NB4 (cell line): ENCODE data around the gene FOXD4L1.
"Not testable (repeated sequence)": the region's sequence is repeated elsewhere in the genome, so short reads cannot be mapped to it uniquely, and the experiment has no call there.

Experiments used
- DNase-seq: peaks from one replicate; pipeline ENCODE4 v3.0.0; 2010; ENCODE audit warnings: low read depth
- H3K4me3 ChIP-seq: one replicate; pipeline ENCODE4 v1.5.1; 2011; ENCODE audit warnings: mild to moderate bottlenecking, low read depth, low read length, moderate library complexity

The FOXD4L1 gene

DNA sequence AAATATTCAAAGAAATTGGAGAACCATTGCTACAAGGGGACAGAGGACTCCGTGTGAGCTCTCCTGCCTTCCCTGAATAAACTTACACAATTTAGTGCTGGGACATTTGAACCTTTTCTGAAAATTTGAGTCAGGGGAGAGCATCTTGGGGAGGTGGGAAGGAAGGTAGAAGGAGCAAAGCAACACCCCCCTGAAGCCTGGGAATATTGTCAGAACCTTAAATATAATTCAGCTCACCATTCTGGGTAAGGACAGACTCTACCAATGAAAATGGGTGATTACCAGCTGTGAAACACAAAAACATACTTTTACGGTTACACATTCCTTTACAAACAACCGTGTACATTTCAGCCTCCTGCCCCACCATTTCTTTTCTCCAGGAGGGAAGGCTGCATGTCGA is at the start of gene FOXD4L1:
Gene FOXD4L1, plus strand, starts transcription at position 301 of the 400 bp plus-strand sequence. CDS start 592 bp downstream, outside the sequence.
- DNase-seq, H3K4me3 ChIP-seq: not testable (repeated sequence)

DNA sequence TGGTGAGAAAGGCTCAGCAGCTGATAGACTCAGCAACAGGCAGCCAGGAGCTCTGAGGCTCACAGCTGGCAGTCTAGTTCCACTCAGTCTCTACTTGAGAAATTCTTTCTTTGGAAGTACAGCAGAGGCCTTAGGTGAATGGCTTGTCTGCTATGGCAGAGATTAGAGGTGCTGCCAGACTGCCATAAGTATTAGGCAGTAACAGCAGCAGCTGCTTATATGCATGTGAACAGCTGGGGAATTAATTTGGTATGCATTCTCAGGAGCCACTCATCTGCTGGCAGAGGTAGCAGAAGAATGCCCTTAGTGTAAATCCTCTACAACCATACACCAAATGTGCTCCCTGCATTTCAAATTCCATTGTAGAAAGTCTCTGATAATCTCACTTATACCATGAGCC is 32.7 kb upstream of the FOXD4L1 start:
- not testable (repeated sequence) for H3K4me3 ChIP-seq, DNase-seq

DNA sequence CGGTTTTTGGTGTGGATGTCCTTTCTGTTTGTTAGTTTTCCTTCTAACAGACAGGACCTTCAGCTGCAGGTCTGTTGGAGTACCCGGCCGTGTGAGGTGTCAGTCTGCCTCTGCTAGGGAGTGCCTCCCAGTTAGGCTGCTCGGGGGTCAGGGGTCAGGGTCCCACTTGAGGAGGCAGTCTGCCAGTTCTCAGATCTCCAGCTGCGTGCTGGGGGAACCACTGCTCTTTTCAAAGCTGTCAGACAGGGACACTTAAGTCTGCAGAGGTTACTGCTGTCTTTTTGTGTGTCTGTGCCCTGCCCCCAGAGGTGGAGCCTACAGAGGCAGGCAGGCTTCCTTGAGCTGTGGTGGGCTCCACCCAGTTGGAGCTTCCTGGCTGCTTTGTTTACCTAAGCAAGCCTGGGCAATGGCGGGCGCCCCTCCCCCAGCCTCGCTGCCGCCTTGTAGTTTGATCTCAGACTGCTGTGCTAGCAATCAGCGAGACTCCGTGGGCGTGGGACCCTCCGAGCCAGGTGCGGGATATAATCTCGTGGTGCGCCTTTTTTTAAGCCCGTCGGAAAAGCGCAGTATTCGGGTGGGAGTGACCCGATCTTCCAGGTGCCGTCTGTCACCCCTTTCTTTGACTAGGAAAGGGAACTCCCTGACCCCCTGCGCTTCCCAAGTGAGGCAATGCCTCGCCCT is 21.6 kb upstream of the FOXD4L1 start:
- not testable (repeated sequence) for H3K4me3 ChIP-seq, DNase-seq

DNA sequence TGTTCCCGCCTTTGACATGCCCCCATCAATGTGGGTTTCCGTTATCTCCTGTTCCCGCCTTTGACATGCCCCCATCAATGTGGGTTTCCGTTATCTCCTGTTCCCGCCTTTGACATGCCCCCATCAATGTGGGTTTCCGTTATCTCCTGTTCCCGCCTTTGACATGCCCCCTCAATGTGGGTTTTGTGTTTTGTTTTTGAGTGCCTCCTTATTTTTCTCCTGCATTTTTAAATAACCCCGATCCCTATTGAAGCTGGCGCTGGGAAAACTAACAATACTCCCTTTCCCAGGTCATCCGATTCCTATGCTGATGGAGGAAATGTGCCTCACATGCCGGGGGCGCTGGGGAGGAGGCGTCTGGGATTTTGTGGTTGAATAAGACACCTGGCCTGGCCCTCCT is 1.9 kb upstream of the FOXD4L1 start:
- H3K4me3 ChIP-seq, DNase-seq: not testable (repeated sequence)

DNA sequence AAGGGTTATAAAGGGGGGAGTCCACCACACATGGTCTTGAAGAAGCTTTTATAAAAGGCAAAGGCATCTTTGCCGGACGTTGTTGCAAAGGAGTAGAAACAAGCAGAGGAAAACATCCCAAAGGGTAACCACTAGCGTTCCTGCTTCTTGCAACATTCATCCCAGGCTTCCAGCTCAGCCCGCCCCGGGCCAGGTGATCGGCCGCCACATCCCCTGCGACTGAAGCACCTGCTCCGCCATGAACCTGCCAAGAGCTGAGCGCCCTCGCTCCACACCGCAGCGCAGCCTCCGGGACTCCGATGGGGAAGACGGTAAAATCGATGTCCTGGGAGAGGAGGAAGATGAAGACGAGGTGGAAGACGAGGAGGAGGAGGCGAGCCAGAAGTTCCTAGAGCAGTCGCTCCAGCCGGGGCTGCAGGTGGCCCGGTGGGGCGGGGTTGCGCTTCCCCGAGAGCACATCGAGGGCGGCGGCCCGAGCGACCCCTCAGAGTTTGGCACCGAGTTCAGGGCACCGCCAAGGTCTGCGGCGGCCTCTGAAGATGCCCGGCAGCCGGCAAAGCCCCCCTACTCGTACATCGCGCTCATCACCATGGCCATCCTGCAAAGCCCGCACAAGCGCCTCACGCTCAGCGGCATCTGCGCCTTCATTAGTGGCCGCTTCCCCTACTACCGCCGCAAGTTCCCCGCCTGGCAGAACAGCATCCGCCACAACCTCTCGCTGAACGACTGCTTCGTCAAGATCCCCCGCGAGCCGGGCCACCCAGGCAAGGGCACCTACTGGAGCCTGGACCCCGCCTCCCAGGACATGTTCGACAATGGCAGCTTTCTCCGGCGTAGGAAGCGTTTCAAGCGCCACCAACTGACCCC is 787 bp downstream of the FOXD4L1 start:
- not testable (repeated sequence) for DNase-seq, H3K4me3 ChIP-seq

DNA sequence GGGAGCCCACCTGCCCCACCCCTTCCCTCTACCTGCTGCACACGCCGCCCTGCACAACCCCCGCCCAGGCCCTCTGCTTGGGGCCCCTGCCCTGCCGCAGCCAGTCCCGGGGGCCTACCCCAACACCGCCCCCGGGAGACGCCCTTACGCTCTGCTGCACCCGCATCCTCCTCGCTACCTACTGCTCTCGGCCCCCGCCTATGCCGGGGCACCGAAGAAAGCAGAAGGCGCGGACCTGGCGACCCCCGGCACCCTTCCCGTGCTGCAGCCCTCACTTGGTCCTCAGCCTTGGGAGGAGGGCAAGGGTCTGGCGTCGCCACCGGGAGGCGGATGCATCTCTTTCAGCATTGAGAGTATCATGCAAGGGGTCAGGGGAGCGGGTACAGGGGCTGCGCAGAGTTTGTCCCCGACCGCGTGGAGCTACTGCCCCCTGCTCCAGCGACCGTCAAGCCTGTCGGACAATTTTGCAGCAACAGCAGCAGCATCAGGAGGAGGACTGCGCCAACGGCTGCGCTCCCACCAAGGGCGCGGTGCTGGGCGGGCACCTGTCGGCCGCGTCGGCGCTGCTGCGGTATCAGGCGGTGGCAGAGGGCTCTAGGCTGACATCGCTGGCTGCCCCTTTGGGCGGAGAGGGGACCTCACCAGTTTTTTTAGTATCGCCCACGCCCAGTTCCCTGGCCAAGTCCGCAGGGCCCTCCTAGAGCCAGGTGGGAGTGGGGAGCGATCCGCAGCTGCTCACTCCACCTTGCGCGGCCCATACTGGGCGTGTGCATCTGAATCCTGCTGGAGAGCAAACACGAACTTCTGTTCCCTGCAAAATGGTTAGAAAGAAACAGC is 1.6 kb downstream of the FOXD4L1 start:
- DNase-seq, result not testable (repeated sequence)

DNA sequence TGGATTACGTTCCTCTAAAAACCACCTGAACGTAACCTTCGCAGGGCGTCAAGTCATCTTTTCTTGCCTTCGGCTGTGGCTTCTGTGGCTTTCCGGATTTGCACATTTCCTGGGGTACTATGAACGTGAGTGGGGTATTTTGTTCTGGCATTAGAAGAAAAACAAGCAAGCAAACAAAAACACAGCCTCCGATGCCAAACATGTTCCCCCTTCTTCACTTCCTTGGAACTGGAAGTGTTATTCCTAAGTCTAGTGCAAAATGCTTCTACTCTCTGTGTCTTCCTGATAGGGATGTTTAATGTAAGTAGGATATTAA is 2.2 kb downstream of the FOXD4L1 start:
- not testable (repeated sequence) for DNase-seq, H3K4me3 ChIP-seq

More for the DNA sequence above, 1.6 kb downstream of the FOXD4L1 start:
- H3K4me3 ChIP-seq, result not testable (repeated sequence)

DNA sequence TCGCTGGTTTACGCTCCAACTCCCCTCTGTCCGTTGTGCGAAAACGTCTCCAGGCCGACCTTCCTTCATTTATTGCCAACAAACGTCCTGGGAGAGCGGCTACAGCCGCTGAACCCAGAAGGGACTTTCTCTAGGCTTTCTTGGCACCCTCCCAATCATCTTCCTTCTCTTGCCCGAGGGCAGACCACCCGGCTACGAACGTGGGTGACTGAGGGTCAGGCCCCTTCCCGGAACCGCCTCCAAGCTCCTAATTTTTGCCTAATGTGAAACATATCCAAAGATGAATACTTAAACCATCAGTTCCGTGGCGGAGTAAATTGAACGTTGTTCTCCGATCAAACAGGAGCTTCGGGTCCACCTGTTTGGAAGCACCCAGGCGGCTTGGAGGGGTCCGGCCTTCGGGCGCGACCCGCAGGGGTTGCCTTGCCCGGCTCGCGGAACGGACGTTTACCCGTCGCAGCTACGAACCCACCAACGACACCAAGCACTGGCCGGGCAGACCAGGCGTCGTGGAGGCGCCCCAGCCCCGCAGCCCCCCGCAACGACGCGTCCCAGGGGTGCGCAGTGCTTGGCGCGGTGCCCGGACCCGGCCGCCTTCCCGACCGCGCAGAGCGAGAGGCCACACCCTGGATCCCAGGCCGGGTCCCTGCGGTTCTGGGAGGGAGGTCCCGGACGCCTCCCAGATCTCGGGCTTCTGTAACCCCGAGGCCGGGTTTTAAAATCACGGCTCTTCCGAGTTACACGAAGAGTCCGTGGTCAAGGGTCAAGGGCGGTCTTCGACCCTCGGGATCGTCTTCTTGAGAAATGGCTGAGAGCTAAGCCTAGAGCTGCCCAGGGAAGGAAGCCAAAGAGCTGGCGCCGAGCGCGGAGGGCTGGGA is 4.0 kb downstream of the FOXD4L1 start:
- not testable (repeated sequence) for DNase-seq
- peak overlapping the region; percentile 16 for H3K4me3 ChIP-seq

DNA sequence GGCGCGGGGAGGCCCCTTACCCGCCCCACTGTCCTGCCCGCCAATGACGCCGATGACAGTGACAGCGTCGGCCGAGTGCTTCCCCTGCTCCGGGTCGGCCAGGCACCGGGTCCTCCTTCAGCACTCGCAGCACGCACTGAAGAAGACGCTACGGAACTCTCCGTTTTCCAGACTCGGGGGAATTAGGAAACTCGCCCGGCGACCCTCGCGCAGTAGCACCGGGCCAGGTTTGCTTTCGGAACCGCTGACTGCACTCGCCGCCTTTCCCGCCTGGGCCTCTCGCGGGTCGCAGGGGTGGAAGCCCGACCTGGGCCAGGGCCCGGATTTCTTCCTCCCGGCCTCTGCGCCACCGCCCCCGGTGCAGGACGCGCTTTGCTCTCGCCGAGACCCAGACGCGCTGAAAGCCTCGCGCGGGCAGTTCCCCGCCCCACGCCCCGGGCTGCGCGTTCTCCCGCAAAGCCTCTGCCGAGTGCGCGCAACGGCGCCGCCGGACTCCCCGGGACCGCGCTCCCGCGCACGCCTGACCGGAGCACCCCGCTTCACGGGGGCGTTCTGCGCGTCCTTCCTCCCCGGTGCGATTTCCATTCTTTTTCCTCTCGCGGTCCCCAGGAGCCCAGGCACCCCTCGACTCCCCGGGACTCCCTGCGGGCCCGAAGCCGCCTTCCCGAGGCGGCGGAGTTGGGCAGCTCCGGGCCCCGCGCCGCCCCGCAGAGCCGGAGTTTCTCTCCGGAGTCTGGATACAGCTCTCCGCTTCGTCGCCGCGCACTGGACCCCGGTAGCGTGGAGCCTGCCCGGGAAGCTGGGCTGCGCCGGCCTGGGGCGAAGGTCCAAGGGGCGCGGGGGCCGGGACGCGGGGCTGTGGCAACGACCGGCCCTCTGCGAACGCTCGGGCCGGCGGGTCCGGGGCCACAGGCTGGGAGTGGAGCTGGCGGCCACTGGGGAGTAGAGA is 4.9 kb downstream of the FOXD4L1 start:
- peak; percentile 76 for DNase-seq
- H3K4me3 ChIP-seq, result peak overlapping the region; percentile 16

DNA sequence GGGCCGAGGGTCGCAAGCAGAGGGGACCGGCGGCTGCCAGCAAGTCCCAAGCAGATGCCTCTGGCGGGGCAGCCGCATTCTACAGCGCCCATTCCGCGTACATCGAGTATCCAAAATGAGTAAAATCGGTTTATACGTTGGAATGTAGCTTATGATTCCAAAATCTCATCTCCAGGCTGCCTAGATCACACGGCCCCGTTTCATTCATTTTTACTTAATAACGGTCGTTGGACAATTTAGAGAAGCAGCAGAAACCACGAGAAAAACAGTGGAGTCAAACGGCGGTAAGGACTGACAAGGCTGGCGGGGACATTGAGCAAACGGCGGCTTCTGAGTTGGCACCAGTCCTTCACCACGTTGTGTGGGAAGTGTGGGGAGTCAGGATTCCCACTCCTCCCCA is 5.6 kb downstream of the FOXD4L1 start:
- not testable (repeated sequence) for H3K4me3 ChIP-seq
- peak; percentile 30 for DNase-seq

DNA sequence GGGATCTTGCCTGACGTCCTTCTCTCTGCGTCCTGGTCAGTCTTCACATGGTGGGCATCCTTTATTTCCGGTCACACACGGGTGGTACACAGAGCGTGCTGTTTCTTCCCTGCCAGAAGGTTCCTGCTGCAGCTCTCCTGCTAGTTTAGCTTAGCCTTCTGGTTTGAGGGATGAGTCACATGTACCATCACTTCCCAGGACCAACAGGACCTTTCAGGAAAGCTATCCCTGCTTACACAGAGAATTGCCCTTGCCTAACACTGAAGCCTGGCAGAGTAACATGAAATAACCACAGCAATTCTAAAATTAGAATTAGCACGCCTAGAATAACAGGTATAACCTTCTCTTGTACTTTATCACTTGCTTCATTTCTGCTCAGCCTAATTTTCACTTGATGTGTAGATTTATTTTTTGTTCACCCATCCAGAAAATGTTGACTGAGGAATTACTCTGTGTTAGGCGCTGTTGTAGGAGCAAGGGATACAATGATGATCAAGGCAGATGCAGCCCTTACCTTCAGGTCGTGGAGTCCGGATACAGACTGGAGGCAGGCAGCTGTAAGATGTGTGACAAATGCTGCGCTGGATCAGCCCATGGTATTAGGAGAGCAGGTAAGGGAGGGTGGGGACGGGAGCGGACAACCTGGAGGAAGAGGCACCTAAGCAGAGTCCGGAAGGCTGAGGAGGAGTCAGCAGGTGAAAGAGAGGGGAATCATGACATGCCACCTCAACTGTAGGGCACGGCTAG is 9.1 kb downstream of the FOXD4L1 start:
- not testable (repeated sequence) for DNase-seq, H3K4me3 ChIP-seq

DNA sequence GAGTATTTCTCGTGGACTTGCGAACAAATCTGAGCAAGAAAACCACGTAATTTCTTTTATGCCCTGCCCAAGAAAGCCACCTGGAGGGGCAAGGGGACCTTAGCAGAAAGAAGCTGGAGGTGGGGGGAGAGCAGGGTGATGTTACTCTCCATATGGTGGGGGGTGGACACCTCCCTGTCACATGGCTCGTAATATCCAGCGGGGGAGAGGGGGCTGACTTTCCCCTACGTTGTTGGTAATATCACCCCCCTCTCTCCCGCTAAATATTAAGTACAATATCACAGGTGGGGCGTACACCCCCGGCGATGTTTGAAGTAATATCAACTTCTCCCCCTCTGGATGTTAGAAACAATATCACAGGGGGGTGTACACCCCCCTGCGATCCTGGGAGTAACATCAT is 9.7 kb downstream of the FOXD4L1 start:
- H3K4me3 ChIP-seq, DNase-seq: not testable (repeated sequence)

DNA sequence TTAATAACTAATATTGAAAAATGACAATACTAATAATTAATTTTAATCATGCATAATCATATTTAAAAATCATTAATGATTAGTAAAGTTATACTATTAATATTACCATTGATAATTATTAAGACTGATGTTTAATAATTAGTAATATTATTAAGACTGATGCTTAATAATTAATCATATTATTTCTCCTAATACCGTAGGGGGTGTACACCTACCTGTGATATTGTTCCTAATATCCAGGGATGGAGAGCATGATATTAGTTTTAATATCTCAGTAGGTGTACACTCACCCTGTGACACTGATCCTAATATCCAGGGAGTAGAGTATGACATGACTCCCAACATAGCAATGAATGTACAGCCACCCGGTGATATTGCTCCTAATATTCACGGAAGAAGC is 12.4 kb downstream of the FOXD4L1 start:
- not testable (repeated sequence) for H3K4me3 ChIP-seq, DNase-seq

DNA sequence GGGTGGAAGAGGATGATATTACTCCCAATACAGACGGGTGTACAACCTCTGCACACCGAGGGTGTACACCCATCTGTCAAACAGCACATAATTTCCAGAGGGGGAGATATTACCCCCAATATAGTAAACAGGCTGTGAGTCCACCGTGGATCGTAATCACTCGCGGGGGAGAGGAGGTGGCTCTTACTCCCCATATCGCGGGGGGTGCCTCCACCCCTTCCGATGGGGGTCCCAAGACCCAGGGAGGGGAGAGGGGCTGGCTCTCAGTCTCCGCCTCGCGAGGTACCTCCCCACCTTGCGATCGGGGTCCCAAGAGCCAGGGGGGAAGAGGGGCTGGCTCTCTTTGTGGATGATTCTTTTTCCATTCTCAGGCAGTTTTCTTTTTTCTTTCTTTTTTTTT is 13.4 kb downstream of the FOXD4L1 start:
- DNase-seq, H3K4me3 ChIP-seq: not testable (repeated sequence)

DNA sequence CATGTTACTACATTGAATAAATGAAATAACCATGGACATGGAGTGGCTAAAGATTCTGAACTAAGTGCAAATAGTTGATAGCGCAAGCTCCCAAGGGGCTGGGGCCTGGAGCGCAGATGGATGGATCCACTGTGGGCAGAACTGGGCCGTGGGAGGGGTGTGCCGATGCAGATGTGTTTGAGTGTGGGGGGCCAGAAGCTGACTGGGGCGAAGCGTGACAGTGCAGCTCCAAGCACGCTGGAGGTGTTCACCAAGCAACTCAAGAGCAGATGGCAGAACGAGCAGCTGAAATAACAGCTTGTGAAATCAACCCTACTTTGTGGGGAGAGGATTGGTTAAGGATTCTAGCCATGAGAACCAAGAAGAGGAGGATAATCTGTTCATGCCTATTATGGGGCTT is 17.0 kb downstream of the FOXD4L1 start:
- not testable (repeated sequence) for H3K4me3 ChIP-seq
- DNase-seq, result peak; percentile 13

DNA sequence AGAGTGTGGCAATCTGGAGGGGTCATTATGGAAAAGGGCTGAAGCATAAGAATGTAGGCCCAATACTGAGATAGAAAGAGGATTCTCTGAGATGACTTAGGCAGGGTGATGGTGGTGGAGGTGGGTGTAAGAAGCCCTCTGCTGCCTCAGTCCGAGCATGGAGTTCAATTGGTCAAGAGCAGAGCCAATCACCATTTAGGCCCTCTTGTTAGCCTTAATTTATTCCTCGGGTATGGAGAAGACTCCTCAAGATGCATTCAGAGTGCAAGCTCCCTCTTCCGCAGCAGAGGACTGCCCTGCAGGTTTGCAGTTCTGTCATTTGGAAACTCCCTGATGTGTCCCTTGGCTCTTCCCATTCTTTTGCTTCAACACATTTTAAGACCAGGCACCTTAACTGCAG is 17.5 kb downstream of the FOXD4L1 start:
- not testable (repeated sequence) for DNase-seq, H3K4me3 ChIP-seq

DNA sequence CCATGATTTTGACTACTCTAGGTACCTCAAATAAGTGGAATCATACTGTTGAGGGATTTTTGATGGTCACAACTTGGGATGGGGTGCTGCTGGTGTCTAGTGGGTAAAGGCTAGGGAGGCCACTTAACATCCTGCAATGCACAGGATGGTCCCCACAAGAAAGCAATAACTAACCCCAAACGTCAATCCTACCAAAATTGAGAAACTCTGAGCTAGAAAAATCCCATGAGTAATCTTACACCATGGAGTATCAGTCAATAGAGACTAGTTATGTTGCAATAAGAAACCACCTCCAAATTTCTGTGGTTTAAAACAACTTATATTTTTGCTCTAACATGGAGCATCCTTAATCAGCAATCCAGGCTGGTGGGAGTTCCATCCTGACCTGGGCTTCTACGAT is 18.6 kb downstream of the FOXD4L1 start:
- DNase-seq, H3K4me3 ChIP-seq: not testable (repeated sequence)
